HG03103 (cell line): ENCODE data around the gene MTHFD1L.
"Not testable (repeated sequence)": the region's sequence is repeated elsewhere in the genome, so short reads cannot be mapped to it uniquely, and the experiment has no call there.

ENCODE experiments used
- ATAC-seq: cut with Tn5 transposase; IDR thresholded peaks from one replicate; pipeline ENCODE4 v1.9.1; 2021; ENCODE audit warnings: low read depth; ENCODE audit not compliant: unreplicated experiment

Gene MTHFD1L

DNA sequence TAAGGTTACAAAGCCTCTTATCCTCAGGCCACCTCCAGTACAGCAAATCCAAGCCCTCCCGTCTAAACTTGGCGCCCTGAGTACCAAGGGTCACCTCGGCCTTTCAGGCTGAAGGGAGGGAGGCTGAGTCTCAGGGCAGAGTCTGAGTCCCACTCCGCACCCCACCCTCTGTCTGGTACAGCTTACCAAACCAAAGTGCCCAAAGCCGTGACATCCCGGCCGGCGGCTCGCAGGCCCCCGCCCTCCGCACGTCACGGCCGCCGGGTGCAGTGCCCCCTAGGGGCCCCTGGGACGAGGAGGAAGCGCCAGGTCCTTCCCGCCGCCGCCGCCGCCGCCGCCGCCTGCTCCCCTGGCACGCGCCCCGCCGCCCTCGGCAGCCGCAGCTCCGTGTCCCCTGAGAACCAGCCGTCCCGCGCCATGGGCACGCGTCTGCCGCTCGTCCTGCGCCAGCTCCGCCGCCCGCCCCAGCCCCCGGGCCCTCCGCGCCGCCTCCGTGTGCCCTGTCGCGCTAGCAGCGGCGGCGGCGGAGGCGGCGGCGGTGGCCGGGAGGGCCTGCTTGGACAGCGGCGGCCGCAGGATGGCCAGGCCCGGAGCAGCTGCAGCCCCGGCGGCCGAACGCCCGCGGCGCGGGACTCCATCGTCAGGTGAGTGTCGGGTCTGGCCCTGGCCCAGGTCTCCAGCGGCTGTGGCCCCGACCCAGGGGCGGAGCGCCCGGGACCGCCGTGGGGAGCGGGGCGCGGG lies at the start of gene MTHFD1L:
MTHFD1L (plus strand) TSS at position 297 of the 741 bp plus-strand sequence; CDS start at position 418, 121 bp downstream.
- ATAC-seq = peak; percentile 66

DNA sequence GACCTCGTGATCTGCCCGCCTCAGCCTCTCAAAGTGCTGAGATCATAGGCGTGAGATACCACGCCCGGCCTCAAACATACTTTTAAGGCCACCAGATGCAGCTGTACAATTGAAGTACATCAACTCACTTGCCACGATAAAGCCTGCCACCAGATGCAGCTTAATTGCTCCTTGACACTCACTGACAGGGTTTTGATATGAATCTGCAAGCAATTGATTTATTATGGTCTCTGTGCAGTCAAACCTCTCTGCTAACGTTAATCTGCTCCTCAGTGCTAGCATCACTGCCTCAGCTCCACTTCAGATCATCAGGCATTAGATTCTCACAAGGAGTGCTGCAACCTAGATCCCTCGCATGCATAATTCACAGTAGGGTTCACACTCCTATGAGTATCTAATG lies 48.9 kb upstream of the MTHFD1L start:
- not testable (repeated sequence) for ATAC-seq

DNA sequence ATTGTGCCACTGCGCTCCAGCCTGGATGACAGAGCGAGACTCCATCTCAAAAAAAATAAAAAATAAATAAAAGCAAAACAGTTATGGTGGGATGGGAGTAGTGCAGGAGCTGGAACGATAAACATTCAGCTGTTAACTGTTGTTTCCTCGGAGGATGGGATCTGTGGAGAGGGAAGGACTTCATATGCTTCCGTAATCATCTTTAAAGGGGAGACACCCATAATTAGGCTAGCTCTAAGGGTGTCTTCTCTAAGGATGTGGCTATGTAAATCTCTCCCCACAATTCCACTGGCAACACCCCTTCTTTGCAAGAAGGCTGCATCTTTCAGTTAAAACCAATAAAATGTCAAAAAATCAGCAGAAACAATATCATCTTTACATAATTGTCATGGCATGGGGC lies 42.6 kb upstream of the MTHFD1L start:
- ATAC-seq = no peak

DNA sequence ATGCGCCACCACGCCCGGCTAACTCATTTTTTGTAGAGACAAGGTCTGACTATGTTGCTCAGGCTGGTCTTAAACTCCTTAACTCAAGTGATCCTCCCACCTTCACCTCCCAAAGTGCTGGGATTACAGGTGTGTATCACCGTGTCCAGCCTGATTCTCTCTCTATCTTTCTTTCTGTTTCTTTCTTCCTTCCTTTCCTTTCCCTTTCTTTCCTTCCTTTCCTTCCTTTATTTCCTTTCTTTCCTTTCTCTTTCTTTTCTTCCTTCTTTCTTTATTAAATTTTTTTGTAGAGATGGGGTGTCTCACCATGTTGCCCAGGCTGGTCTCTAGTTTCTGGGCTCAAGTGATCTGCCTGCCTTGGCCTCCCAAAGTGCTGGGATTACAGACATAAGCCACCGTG lies 38.7 kb upstream of the MTHFD1L start:
- no peak for ATAC-seq

DNA sequence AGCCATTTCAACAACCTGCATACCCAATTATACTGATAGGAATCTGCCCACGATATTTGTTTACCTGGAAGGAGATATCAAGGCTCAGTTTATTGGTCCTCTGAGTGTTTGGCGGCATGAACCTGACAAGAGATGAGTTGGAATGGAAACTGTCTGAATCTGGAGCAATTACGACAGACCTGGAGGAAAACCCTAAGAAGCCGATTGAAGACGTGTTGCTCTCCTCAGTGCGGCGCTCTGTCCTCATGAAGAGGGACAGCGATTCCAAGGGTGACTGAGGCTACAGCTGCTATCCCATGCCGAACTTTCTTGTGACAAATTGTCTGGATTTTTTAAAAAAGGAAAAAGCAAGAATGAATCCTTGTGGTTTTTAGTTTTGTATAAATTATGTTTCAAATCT lies 37.4 kb upstream of the MTHFD1L start:
- ATAC-seq = not testable (repeated sequence)

DNA sequence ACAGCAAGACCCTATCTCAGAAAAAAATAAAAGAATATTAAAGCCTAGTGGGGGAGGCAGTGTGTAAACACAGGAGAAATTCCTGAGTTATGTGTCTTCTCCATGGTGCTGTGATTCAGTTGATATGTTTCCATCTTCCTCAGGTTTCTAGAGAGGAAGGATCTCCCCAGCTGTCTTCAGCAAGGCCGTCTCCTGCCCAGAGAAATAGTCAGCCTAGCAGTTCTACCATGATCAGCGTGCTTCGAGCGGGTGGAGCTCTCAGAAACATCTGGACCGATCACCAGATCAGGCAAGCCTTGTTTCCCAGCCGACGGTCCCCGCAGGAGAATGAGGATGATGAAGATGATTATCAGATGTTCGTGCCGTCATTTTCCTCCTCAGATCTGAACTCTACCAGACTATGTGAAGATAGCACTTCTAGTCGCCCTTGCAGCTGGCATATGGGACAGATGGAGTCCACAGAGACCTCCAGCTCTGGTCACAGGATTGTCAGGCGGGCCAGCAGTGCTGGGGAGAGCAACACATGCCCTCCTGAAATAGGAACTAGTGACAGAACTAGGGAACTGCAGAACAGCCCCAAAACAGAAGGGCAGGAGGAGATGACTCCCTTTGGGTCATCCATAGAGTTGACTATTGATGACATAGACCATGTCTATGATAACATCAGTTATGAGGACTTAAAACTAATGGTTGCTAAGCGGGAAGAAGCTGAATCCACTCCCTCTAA lies 34.9 kb upstream of the MTHFD1L start:
- ATAC-seq = no peak

DNA sequence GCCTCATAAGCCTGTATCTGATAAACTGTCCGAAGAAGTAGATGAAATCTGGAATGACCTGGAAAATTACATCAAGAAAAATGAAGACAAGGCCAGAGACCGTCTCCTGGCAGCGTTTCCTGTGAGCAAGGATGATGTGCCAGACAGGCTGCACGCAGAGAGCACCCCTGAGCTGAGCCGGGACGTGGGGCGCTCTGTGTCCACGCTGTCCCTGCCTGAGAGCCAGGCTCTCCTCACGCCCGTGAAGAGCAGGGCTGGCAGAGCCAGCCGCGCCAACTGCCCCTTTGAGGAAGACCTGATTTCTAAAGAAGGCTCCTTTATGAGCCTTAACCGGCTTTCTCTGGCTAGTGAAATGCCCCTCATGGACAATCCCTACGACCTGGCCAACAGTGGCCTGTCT lies 33.9 kb upstream of the MTHFD1L start:
- no peak for ATAC-seq

DNA sequence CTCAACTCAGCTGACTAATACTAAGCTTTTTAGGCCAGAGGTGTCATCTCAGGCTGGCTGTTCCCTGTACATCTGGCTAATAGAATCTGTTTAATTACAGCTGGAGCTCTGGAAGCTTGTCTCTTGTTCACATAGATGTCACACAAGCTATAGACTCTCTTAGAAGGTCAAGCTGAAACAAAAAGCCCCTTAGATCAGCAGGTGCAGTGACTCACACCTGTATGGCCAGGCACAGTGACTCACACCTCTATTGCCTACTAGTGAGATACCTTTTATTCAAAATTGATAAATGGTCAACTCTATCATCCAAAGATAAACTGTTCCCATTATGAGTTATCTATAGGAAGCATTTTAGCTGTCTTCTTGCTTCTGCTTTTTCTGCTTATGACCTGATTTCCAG lies 29.9 kb upstream of the MTHFD1L start:
- ATAC-seq = no peak

DNA sequence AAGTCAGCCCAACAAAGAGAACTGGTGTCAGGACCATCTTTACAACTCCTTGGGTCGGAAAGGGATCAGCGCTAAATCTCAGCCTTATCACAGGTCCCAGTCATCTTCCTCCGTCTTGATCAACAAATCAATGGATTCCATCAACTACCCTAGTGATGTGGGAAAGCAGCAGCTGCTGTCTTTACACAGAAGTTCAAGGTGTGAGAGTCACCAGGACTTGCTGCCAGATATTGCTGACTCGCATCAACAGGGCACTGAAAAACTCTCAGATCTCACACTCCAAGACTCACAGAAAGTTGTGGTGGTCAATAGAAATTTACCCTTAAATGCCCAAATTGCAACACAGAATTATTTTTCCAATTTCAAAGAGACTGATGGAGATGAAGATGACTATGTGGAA lies 25.3 kb upstream of the MTHFD1L start:
- no peak for ATAC-seq

DNA sequence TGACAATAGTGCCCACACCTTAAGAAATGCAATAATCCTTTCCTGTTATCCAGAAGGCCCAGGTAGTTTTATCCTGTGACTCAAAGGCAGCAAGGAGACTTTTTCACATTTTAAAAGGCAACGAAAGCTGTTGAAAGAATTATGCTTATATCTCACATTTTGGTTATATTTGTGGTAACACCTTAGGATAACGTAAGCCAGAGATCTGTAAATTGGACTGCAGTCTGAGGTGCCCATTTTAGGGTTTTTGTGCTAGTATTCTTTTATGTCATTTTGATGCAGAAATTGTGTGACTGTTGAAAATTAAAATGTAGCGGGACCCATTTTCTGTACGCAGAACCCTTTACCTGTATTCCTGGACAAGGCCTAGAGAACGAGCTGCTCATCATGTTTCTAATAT lies 24.3 kb upstream of the MTHFD1L start:
- ATAC-seq = no peak

DNA sequence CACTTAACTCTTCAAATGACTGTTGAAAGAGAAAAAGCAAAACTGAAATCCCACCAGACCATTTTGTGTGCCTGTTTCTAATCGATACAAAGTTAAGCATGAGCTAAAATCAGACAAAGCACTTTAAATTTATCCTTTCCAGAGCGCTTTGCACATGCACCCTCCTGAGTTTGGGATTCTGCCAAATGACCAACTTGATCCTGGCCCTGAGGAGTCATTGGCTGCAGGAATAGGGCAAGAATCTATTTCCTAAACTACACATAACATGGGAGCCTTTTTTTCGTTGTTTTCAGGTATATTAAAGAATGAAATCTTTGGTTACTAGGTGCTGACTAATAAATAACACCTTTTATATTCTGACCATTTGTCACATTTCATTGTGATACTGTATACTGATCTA lies 23.8 kb upstream of the MTHFD1L start:
- no peak for ATAC-seq

DNA sequence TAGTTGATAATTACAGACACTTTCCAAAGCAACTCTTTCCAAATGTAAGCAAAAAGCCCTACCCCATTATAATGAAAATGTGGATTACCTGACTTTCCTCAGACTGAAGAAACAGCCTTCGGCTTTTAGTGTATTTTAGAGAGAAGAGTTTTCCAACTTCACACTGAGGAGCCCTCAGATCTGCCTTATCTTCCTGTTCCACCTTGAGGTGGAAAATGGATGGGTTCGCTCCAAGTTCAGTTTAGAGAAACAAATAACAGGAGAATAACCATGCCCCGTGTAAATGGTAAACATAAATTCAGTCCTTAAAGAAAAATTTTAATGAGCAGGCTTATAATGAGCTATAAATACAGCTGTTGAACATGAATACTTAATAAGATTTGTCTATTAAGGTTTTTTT lies 21.1 kb upstream of the MTHFD1L start:
- ATAC-seq = no peak

DNA sequence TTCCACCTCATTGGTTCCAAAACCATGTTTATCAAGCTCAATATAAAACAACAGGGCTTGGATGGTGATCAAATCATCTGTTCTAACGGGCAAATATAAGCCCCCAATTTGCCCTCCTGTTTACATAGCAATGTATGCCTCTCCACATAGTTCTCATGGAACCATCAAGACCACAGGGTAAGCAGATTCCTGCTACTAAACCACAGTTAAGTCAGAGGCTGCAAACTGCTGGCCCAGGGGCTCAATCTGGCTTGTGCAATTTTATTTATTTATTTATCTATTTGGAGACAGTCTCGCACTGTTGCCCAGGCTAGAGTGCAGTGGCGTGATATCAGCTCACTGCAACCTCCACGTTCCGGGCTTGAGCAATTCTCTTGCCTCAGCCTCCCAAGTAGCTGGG lies 18.9 kb upstream of the MTHFD1L start:
- no peak for ATAC-seq

DNA sequence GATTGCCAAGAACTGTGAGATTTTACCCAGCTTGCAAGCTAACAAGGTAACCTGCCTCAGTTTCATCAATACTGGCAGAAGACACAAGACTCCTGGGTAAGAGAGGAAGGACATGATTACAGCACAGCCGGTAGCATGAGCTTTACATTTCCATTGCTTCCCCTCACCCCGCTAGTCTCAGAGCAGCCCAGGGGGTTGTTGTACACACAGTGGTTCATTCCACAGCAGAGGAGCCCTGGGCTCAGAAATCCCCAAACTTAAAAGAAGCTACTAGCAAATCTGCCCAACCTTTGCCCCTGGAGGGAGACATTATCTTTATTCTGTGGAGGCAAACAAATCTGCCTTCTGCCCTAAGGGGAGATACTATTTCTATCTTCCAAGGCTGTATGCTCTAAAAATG lies 17.1 kb upstream of the MTHFD1L start:
- no peak for ATAC-seq

DNA sequence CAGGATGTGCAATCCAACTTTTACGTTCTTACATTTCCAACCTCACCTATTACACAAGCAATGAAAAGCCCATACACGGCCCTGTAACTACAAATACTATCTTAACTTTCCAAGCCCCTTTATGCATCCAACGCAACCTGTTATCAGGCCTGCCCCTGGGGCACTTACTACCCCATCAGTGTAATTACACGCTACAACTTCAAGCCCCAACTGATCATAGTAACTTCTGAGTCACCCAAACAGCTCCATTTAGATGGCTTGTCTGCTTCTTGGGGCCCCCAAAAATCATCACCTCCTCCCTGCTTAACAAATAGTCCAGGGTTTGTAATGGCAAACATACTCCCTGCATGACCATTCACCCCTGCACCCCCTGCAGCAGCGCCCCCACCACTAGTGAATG lies 11.1 kb upstream of the MTHFD1L start:
- ATAC-seq = not testable (repeated sequence)

DNA sequence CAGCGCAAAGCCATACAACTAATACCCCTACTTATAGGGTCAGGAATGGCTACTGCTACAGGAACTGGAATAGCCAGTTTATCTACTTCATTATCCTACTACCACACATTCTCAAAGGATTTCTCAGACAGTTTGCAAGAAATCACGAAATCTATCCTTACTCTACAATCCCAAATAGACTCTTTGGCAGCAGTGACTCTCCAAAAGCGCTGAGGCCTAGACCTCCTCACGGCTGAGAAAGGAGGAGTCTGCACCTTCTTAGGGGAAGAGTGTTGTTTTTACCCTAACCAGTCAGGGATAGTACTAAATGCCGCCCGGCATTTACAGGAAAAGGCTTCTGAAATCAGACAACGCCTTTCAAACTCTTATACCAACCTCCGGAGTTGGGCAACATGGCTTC lies 10.3 kb upstream of the MTHFD1L start:
- ATAC-seq = not testable (repeated sequence)

DNA sequence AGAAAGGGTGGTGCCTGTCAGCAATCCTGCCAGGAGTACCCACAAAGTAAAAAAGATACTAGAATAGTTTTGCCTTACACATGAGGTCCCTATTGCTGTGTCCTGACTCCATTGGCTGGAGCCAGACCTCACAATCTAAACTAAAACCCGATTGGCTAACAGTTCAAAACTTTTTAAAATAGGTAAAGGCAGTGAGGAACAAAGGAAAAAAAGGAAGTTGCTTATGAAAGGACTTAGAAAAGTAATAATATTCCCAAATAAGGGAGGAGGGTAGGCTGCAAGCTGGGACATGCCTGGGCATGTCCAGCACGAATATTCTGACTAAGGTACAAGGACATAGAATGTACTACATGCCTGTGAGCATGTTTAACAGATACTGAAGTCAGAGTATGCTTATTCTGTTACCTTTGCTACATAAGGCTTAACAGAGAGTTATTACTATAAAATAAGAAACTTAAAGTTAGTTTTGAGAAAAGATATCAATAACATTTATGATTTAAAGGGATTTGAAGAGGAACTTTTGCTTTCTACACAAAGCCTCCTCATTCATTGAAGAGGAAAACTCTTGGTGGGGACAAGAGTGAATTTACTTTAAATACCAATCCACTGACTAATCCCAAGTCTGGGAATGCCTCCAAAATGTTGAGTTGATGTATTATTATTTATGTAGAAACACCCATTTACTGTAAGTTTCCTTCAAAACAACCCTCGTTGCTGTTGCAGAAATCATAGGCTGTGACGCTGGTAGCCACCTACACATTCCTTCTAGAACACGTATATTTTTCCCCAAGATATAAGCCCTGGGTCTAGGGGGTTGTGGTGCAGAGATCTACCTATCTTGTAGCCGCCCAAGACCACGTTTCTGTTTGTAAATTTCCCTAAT lies 8.2 kb upstream of the MTHFD1L start:
- no peak for ATAC-seq

DNA sequence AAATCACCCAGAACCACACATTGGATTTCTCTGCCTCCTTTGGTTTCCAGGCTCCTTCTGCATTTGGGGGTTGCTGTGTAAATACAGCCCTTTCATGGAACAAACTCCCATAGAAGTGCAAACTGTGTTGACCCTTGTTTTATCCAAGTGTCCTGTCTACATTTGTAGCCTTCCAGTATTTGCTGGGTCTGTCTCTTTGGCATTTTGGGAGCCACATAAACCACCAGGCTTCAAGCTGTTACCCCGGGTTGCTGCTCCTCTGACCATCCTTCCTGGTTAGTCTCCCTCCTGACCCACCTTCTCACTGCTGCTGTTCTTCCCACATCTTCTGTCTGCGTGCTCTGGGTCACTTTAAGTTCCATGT lies 7.6 kb upstream of the MTHFD1L start:
- ATAC-seq = no peak

DNA sequence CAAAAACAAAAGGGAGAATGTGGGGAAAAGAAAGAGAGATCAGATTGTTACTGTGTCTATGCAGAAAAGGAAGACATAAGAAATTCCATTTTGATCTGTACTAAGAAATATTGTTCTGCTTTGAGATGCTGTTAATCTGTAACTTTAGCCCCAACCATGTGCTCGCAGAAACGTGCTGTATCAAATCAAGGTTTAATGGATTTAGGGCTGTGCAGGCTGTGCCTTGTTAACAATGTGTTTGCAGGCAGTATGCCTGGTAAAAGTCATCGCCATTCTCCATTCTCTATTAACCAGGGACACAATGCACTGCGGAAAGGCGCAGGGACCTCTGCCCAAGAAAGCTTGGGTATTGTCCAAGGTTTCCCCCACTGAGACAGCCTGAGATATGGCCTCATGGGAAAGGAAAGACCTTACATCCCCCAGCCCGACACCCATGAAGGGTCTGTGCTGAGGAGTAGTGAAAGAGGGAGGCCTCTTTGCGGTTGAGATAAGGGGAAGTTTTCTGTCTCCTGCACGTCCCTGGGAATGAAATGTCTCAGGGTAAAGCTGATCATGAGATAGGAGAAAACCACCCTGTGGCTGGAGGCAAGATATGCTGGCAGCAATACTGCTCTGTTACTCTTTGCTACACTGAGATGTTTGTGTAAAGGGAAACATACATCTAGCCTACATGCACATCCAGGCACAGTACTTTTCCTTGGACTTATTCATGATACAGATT lies 3.9 kb upstream of the MTHFD1L start:
- ATAC-seq = not testable (repeated sequence)

DNA sequence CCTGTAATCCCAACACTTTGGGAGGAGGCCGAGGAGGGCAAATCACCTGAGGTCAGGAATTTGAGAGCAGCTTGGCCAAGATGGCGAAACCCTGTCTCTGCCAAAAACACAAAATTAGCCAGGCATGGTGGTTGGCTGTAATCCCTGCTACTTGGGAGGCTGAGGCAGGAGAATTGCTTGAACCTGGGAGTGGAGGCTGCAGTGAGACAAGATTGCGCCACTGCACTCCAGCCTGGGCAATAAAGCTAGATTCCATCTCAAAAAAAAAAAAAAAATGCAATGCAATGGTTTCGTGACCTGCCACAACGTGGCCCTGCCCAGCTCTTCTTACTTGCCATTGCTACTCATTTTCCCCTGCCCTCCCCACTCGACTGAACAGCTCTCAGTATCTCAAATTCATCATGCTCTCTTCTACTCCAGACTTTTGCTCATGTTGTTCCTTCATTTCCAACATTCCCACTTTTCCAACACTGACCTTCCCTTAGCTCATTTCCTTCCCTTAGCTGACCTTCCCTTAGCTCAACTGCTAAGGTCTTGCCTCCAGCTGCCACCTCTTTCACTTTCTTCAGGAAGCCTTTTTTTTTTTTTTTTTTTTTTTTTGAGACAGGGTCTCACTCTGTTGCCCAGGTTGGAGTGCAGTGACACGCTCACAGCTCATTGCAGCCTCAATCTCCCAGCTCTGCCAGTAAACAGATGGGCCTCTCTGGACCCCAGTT lies 2.1 kb upstream of the MTHFD1L start:
- no peak for ATAC-seq
